K562 (cell line): ENCODE data around the gene TNNT3. TPM values are rescaled to one million over a fixed set of nuclear protein-coding genes. Genes with fewer than 3 reads are reported as not detected.

Experiments
- ATAC-seq: fragments of 200-7000 bp; cut with Tn5 transposase; 3 replicates; pipeline ENCODE4 v1.9.1; 2020; ENCODE audit warnings: moderate library complexity
- BruUV-seq: library from RNA; stranded (reverse); fragments of 400-500 nt; replicated peaks from 2 replicates; lab custom pipeline; 2021; lab: Mats Ljungman, UMichigan
- CTCF ChIA-PET: fragments of 300-600 bp; formaldehyde crosslinking; extraction: SDS; loops from one replicate; lab custom pipeline; 2021; ENCODE audit warnings: low intra/inter-chr PET ratio; lab: Yijun Ruan, JAX
- POLR2A ChIA-PET: fragments of 300-600, 350-650 bp; sonication (Branson Sonifier 250); formaldehyde crosslinking; extraction: SDS; loops from one replicate; lab custom pipeline; 2021; ENCODE audit warnings: antibody characterized with exemption, inconsistent platforms; lab: Yijun Ruan, JAX
- DNase-seq, 4 experiments: peaks; one replicate each; pipeline versions ENCODE4 v3.0.0 to v3.0.0-alpha.2; 2011 to 2018; ENCODE audit warnings: low spot score in 3 of 4, mixed read lengths in 3 of 4; ENCODE audit errors: extremely low read depth in 1 of 4
- FAIRE-seq: peaks from 2 replicates; lab custom pipeline; 2011; peaks lifted over from hg19 to GRCh38; lab: Jason Lieb, UNC
- H2AFZ ChIP-seq: 2 replicates; pipeline ENCODE4 v1.6.0; 2011; ENCODE audit warnings: low read depth, low read length, control low read depth, inconsistent platforms
- H3K27ac ChIP-seq: fragments of 200-600 bp; 3 replicates; pipeline ENCODE4 v1.8.0; 2011; ENCODE audit warnings: low read depth, mild to moderate bottlenecking, control low read depth, inconsistent platforms, low read length, moderate library complexity, mixed read lengths; ENCODE audit errors: extremely low read depth
- H3K27me3 ChIP-seq, 2 experiments: fragments of 300-600 bp in 1 of 2; 2 replicates in 1 of 2; 3 replicates in 1 of 2; pipeline versions ENCODE4 v1.6.0 to v1.8.0; 2011; ENCODE audit warnings: inconsistent platforms in 2 of 2, low read length in 2 of 2, mild to moderate bottlenecking in 1 of 2, mixed read lengths in 1 of 2, moderate library complexity in 1 of 2; ENCODE audit not compliant: control insufficient read depth in 2 of 2, insufficient read depth in 2 of 2
- H3K36me3 ChIP-seq: fragments of 300-600 bp; 3 replicates; pipeline ENCODE4 v1.8.0; 2011; ENCODE audit warnings: mild to moderate bottlenecking, low read length, inconsistent platforms; ENCODE audit not compliant: control insufficient read depth, insufficient read depth
- H3K4me1 ChIP-seq, 2 experiments: fragments of 200-600 bp in 1 of 2; replicated peaks in 1 of 2; 2 replicates in 1 of 2; 3 replicates in 1 of 2; pipeline versions ENCODE4 v1.5.1 to v1.8.0; 2011; ENCODE audit warnings: inconsistent platforms in 2 of 2, low read length in 2 of 2, mild to moderate bottlenecking in 1 of 2, mixed read lengths in 1 of 2, moderate library complexity in 1 of 2; ENCODE audit not compliant: control insufficient read depth in 2 of 2, insufficient read depth in 2 of 2
- H3K4me2 ChIP-seq: 2 replicates; pipeline ENCODE4 v1.6.1; 2011; ENCODE audit warnings: low read length, control low read depth, inconsistent platforms, mixed read lengths; ENCODE audit not compliant: insufficient read depth
- H3K4me3 ChIP-seq: fragments of 200-600 bp; sonication (generic), shearing (Covaris generic); 2 replicates; pipeline ENCODE4 v1.5.1; 2016; ENCODE audit warnings: control low read depth, inconsistent platforms
- H3K79me2 ChIP-seq: fragments of 200-600 bp; 3 replicates; pipeline ENCODE4 v1.8.0; 2011; ENCODE audit warnings: low read length, inconsistent platforms; ENCODE audit not compliant: control insufficient read depth, insufficient read depth
- H3K9ac ChIP-seq, 2 experiments: 2 replicates each; pipeline versions ENCODE4 v1.6.0 to v1.6.1; 2011; ENCODE audit warnings: low read depth in 2 of 2, low read length in 2 of 2, control low read depth in 1 of 2, inconsistent platforms in 1 of 2, mild to moderate bottlenecking in 1 of 2, mixed read lengths in 1 of 2; ENCODE audit not compliant: insufficient read depth in 1 of 2
- H3K9me1 ChIP-seq: one replicate; pipeline ENCODE4 v1.6.0; 2011; ENCODE audit warnings: inconsistent platforms, mild to moderate bottlenecking, low read length, moderate library complexity; ENCODE audit not compliant: control insufficient read depth, insufficient read depth
- H3K9me3 ChIP-seq: replicated peaks from 2 replicates; pipeline ENCODE4 v1.5.1; 2011; ENCODE audit warnings: low read depth, low read length, inconsistent platforms; ENCODE audit not compliant: control insufficient read depth, insufficient read depth
- H4K20me1 ChIP-seq: replicated peaks from 2 replicates; pipeline ENCODE4 v1.6.1; 2011; ENCODE audit warnings: low read length, inconsistent platforms, mixed read lengths; ENCODE audit not compliant: control insufficient read depth, insufficient read depth
- CREB5 ChIP-seq: fragments of 250-450 bp; sonication (Bioruptor Pico); IDR thresholded peaks from 2 replicates; pipeline ENCODE4 v1.5.0; 2020; ENCODE audit warnings: mild to moderate bottlenecking
- HDAC8 ChIP-seq: fragments of 450-650 bp; IDR thresholded peaks from 2 replicates; pipeline ENCODE4 v1.6.1; 2016; ENCODE audit warnings: mild to moderate bottlenecking, missing genetic modification characterization, moderate library complexity, missing compliant biosample characterization
- KAT2B ChIP-seq: IDR thresholded peaks from one replicate; pipeline ENCODE4 v1.6.1; 2012; ENCODE audit warnings: low read depth, mild to moderate bottlenecking, control low read depth, inconsistent platforms, low read length, moderate library complexity
- MAFK ChIP-seq: IDR thresholded peaks from 2 replicates; pipeline ENCODE4 v1.6.1; 2011; ENCODE audit warnings: low read length, improper control_type of control experiment
- MTA3 ChIP-seq: fragments of 450-650 bp; formaldehyde crosslinking; IDR thresholded peaks from 2 replicates; pipeline ENCODE4 v1.6.1; 2017; ENCODE audit warnings: mild to moderate bottlenecking, borderline replicate concordance
- PRPF4 ChIP-seq: fragments of 200-400 bp; formaldehyde crosslinking; IDR thresholded peaks from one replicate; pipeline ENCODE4 v1.6.1; 2017; ENCODE audit warnings: low read length, low read depth, mild to moderate bottlenecking; ENCODE audit not compliant: insufficient read depth, poor library complexity, severe bottlenecking
- TGIF2 ChIP-seq: sonication (generic); formaldehyde crosslinking; IDR thresholded peaks from 2 replicates; pipeline ENCODE4 v1.8.1; 2022; ENCODE audit warnings: mild to moderate bottlenecking, missing genetic modification reagents, moderate library complexity
- ZNF316 ChIP-seq: fragments of 450-650 bp; IDR thresholded peaks from 2 replicates; pipeline ENCODE4 v1.6.1; 2016
- WGBS: fragments of 100-300 bp; shearing (Covaris generic); methylation state at CpG from one replicate; pipeline ENCODE4 v1.1.6; 2016; ENCODE audit warnings: low coverage, mixed read lengths; ENCODE audit not compliant: insufficient coverage; ENCODE audit errors: missing lambda C conversion rate; 5-methylcytosine and 5-hydroxymethylcytosine counted together
- in situ Hi-C: fragments of 300-500 bp; cut with MboI; formaldehyde crosslinking; loops from 4 replicates; pipeline ENCODE4 v1.15.0; 2018; ENCODE audit warnings: inconsistent platforms, mixed read lengths
- intact Hi-C: fragments of 100-400 bp; cut with micrococcal nuclease; formaldehyde crosslinking; loops from 2 replicates; pipeline ENCODE4 v1.14.2; 2022
- polyA plus RNA-seq, 8 experiments: library from polyadenylated mRNA; depleted of rRNA in 4 of 8; stranded (reverse) in 5 of 8; unstranded in 3 of 8; fragments of >200 nt; fragmentation: Nextera tagmentation in 2 of 8; fragmentation: Illumina TruSeq in 1 of 8; extraction: Ambion mirVana in 2 of 8; extraction: Trizol in 1 of 8; gene quantifications; 2 replicates each; pipeline versions ENCODE4 v1.2.1 to v1.2.3, GENCODE V29; 2011 to 2014; ENCODE audit warnings: inconsistent platforms in 1 of 8, missing spikeins in 1 of 8
- total RNA-seq, 7 experiments: library from RNA; depleted of rRNA in 6 of 7; stranded (reverse); fragments of >200 nt in 6 of 7; fragmentation: Illumina TruSeq in 2 of 7; extraction: Trizol in 2 of 7; gene quantifications; 2 replicates each; pipeline versions ENCODE4 v1.2.1 to v1.2.3, GENCODE V29; 2011 to 2021; ENCODE audit warnings: low replicate concordance in 1 of 7
- TF ChIP-seq, protein P1 (sequence below): fragments of 250-450 bp; sonication (Bioruptor Pico); IDR thresholded peaks from 2 replicates; pipeline ENCODE4 v1.5.0; 2022; ENCODE audit warnings: mild to moderate bottlenecking

Gene TNNT3
- total and polyA plus RNA-seq, 9 of the 15 experiments (the other 6 are each of a cell fraction or from before 2014, with no cell fraction given), result 0.10 TPM; not detected in 8

- in situ Hi-C loops (no loop called here), intact Hi-C loops (no loop called here)
- Histone ChIP-seq H2AFZ (no peak overlapping the region), H3K36me3 (no peaks in the 10 kb centered on the region), H3K9me3 (no peaks in the 10 kb centered on the region), H3K79me2 (no peaks in the 10 kb centered on the region), H3K27ac (no peak overlapping the region), H3K9me1 (no peaks in the 10 kb centered on the region), H3K9ac (no peak overlapping the region), H3K4me3 (no peak overlapping the region), H3K4me2 (no peak overlapping the region), H4K20me1 (no peaks in the 10 kb centered on the region; the same call in none of the 2 replicates), H3K27me3 (peaks cover 12 to 50% of the 10 kb centered on the region in 2 experiments; a peak in 4 of 5 replicates), H3K4me1 (peaks cover 0 to 9% of the 10 kb centered on the region in 2 experiments; a peak in 1 of 5 replicates)
- no peak for FAIRE-seq
- DNase-seq, result peak in 1 of 4 experiments; percentile 6
- ChIA-PET POLR2A (interaction anchor here (1.2 kb wide), 1 partner anchor 42 kb away, joined by 4 read pairs; no protein-coding TSS in a partner anchor), CTCF (interaction anchor here (0.5 kb wide), 1 partner anchor 610 kb away, joined by 3 read pairs; no protein-coding TSS in a partner anchor)
- no TSS peak for BruUV-seq
- 4% methylated on average over 25 of the region's 34 CpGs for WGBS
- no peak; the same call in 2 of the 3 replicates for ATAC-seq
- no peak for TF ChIP-seq CREB5
- TF ChIP-seq, protein P1, sequence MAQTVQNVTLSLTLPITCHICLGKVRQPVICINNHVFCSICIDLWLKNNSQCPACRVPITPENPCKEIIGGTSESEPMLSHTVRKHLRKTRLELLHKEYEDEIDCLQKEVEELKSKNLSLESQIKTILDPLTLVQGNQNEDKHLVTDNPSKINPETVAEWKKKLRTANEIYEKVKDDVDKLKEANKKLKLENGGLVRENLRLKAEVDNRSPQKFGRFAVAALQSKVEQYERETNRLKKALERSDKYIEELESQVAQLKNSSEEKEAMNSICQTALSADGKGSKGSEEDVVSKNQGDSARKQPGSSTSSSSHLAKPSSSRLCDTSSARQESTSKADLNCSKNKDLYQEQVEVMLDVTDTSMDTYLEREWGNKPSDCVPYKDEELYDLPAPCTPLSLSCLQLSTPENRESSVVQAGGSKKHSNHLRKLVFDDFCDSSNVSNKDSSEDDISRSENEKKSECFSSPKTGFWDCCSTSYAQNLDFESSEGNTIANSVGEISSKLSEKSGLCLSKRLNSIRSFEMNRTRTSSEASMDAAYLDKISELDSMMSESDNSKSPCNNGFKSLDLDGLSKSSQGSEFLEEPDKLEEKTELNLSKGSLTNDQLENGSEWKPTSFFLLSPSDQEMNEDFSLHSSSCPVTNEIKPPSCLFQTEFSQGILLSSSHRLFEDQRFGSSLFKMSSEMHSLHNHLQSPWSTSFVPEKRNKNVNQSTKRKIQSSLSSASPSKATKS (CRISPR knock-in tag), result no peak
- TF ChIP-seq MAFK, result peak; percentile 21; the same call in 1 of the 2 replicates
- no peak for TF ChIP-seq KAT2B
- no peak for TF ChIP-seq TGIF2 (CRISPR knock-in tag)
- peak; percentile 52 for TF ChIP-seq ZNF316
- no peak for TF ChIP-seq MTA3
- TF ChIP-seq PRPF4, result no peak
- no peak for TF ChIP-seq HDAC8 (tag)
These were observed 28.4 kb upstream of the TNNT3 start for GRCh38 chr11:1890856-1891830.
